GM19240 (cell line): ENCODE data around the gene TMEM231.
"Not testable (repeated sequence)": the region's sequence is repeated elsewhere in the genome, so short reads cannot be mapped to it uniquely, and the experiment has no call there.

ENCODE experiments used
- DNase-seq: peaks from one replicate; pipeline ENCODE4 v3.0.0; 2011; ENCODE audit warnings: low spot score; ENCODE audit not compliant: insufficient read length

The TMEM231 gene

DNA sequence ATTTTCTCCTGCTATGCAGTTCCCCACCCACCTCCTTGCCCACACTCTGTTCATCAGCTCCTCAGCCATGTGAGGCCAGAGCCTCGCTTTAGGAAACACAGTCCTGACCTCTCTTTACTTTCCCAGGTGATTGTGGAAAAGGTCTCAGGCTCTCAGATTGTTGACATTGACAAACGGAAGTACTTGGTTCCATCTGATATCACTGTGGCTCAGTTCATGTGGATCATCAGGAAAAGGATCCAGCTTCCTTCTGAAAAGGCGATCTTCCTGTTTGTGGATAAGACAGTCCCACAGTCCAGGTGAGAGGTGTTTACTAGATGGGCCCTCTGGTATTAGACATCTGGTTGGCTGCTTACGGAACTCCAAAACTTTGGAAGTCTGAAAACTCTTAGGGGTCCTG, 11.9 kb upstream of the TMEM231 start:
- DNase-seq = no peak

DNA sequence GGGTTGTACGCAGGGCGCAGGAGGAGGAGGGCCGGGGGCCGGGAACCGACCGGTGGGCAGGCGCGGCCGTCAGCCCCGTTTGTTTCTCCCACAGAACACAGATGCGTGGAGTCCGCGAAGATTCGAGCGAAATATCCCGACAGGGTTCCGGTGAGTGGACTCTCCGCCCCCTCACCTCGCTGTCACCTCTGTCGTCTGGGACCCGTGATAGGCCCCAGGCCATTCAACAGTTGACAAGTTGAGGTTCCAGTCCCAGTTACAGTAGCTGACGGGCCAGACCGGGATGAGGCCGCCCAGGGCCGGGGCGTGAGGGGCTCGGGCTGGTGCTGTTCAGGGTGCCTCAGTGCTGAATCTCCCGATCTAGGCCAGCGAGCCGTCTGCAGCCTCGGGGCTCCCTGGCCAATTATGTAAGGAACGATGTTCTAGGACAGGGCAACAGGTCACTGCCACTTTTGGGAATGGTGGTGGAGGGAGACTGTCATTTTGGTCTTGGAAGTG, 10.8 kb upstream of the TMEM231 start:
- no peak for DNase-seq

DNA sequence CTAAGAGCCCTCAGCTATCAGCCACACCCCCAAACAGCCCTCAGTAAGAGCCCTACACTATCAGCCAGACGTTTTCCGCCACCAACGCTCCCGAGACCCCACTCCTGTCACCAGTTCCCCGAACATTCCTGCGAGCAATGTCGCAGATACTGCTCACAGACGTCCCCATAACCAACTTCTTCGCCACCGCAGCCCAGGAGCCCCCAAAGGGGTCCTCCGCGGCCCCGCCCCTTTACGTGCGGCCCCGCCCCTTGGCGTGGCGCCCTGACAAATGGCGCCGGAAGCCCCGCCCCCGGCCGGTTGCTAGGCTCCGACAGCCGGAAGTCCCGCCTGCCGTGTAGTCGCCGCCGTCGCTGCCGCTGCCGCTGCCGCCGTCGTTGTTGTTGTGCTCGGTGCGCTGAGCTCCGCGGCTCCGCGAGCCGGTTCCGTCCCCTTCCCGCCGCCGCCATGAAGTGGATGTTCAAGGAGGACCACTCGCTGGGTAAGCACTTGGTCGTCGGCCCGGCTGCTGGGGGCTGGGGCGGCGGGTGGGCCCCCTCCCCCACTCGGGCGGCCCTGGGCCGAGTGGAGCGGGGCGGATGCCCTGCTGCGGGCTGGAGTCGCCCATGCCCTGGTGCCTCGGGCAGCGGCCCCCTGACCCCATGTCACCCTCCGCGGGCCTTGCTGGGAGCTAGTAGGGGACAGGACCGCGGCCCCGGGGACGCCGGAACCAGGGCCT, 10.1 kb upstream of the TMEM231 start, which contains the start of gene GABARAPL2:
GABARAPL2 (plus strand) TSS at position 340 of the 718 bp plus-strand sequence; CDS start at position 448, 108 bp downstream.
- DNase-seq = peak; percentile 64

DNA sequence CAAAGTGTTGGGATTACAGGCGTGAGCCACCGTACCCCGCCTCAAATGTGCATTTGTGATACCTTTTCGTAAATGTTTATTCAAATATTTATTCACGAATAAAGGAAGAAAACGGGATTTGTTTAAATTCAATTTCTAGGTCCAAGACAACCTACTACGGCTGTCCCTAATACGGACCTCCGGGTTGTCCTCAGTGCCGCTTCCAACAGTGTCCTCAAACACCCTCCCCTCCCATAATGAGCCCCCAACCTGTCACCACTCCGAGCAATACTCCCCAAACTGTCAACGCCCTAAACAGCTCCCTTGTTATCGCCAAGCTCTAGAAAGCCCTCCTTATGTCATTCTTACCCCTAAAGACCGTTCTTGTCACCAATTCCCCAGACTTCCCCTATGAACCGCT, 9.6 kb upstream of the TMEM231 start:
- DNase-seq = no peak

DNA sequence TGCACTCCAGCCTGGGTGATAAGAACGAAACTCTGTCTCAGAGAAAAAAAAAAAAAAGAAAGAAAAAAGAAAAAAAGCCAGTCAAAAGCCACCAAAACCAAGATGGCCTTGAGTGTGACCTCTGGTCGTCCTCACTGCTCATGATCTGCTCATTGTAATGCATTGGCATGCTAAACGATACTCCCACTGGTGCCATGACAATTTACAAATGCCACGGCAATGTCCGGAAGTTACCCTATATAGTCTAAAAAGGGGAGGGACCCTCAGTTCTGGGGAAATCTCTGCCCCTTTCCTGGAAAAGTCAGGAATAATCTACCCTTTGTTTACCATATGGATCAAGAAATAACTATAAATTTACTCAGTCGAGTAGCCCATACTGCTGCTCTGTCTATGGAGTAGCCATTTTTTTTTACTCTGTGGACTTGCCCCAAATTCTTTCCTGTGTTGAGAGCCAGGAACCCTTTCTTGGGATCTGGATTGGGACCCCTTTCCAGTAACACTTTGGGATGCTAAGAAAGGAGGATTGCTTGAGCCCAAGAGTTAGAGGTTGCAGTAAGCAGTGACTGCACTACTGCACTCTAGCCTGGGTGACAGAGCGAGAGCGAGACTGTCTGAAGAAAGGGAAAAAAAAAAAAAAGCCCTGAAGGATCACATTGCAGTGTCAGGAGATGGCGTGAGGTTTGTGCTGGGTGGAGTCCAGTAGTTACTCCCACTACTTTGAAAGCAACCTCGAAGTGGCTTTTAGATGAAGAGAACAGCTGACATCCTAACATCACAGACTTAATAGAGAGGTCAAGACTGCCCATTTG, 3.7 kb upstream of the TMEM231 start:
- DNase-seq = no peak

DNA sequence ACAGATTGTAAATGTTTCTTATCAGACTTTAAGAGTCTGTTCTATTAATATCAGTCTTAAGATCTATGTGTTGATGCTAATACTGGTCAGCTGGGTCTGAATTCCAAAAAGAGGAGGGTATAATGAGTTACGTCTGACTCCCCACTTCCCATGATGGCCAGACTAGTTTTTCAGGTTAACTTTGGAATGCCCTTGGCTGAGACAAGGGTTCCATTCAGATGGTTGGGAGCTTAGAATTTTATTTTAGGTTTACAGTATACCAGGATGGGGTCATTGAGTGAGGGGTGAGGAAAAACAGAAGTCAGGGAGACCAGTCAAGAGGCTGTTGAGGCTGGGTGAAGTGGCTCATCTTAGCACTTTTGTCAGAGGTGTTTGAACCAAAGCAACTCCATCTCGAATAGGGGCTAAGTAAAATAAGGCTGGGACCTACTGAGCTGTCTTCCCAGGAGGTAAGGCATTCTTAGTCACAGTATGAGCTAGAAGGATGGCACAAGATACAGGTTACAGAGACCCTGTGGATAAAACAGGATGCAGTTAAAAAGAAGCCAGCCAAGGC, 2.9 kb upstream of the TMEM231 start:
- DNase-seq = no peak

DNA sequence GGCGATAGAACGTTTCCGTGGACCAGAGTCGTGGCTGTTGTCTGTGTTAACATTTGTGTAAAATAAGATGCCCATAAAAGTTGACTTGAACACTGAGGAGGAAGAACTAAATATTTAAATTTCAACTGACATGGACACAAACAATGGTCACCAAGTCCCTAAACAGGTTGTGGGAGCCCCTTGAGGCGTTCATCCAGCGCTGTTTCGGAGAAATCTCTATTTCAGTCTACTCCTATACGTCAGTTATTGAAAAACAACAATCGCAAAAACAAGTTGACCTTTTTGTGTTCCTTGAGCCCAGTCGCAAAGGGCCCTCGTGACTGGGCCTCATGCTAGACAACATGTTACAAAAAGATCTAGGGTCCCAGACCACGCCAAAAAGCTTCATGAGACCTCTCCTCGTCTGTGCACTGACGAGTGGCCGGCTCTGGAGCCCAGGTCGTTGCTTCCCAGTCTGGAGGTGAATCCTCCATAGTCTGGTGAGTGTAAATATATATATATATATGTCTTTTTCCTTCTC, 439 bp upstream of the TMEM231 start:
- DNase-seq = no peak

DNA sequence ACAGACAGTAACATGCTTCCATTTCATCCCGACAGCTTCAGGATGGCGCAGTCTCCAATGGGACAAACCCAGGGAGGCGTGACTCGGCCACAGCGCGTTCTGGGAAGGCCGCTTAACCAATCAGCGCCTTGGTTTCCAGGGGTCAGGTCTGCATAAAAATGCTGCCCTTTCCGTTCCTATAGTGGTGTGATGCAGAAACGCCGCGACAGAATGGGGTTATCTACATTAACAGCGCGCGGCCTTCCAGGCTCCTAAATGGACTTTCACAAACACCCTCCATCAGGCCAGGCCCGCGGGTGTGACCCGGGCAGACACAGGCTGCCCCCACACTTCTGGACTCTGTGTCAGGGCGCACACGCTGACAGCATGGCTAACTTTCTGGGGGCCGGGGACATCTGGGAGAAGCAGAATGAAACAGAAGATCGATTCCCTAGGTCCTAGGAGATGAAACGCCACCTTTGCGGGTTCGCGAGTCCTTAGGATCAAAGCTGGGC, 792 bp downstream of the TMEM231 start:
- no peak for DNase-seq

DNA sequence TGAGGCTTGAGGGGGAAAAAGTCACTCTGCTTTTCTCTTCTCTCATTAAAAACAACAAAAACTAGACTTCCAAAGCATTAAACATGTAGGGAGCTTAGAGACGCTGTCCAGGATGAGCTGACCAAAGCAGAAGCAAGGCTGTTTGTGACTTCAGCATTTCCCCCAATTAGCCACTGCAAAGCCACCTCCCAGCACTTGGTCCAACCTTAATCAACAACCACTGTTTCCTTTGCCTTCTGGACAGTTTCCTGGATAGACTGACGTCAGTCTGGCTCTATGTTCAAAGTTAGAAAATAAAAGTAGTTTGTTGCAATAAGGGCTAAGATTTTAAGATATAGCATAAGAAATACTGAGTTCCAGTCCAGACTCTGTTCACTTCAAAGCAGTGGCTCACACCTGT, 3.1 kb downstream of the TMEM231 start:
- DNase-seq = no peak

DNA sequence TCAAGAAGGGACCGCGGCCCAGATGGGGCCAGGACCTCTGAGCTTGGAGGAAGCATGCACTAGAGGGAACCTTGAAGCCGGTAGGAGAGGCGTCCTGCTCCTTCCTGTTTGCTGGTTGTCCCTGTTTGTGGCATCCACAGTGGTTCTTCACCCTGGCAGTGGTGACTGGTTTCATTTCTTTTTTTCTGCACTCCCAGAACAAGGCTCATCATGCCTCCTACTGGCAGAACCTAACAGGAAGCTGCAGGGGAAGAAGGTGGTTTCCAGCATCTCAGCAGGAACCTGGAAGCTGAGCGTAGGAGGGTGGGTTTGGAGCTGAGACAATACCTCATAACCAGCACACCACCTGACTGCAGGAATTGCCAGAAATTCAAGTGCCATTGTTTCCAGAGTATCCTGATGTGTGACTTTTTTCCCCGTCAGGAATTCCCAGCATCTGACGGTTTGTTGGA, 5.8 kb downstream of the TMEM231 start:
- DNase-seq = peak; percentile 43

DNA sequence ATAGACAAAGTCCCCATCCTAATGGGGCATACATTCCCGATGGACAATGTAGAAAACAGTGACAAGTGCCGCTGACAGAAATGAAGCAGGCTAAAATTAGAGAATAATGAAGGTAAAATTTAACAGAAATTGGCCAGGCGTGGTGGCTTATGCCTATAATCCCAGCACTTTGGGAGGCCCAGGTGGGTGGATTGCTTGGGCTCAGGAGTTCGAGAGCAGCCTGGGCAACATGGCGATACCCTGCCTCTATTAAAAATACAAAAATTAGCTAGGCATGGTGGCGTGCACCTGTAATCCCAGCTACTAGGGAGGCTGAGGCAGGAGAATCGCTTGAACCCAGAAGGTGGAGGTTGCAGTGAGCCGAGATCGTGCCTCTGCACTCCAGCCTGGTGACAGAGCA, 7.6 kb downstream of the TMEM231 start:
- not testable (repeated sequence) for DNase-seq

DNA sequence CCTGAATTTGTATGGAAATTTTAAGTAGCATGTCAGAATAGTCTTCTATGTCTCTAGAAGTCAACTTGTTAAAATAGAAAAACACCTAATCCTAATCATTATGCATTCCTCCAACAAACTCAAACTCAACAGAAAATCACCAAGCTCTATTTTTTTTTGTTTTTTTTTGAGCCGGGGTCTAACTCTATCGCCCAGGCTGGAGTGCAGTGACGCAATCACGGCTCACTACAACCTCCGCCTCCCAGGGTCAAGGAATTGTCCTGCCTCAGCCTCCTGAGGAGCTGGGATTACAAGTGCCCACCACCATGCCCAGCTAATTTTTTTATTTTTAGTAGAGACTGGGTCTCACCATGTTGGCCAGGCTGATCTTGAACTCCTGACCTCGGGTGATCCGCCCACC, 9.8 kb downstream of the TMEM231 start:
- DNase-seq = no peak

DNA sequence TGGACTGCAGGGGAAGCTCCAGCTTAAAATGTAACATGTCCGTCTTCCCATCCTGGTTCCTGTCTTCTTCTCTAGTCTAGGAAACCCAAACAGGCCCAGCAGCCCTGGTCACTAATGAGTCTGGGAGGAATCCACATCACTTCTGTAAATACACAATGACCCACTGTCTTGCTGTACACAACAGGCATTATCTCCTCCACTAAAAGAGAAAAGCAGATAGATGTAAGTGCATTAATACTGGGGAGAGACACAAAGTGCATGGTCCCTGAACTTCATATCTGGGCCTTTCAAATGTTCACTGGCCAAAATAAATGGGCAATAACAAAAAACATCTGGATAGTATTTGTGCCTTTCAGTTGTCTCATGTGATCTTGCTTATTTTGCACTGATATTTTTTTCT, 10.2 kb downstream of the TMEM231 start:
- not testable (repeated sequence) for DNase-seq

DNA sequence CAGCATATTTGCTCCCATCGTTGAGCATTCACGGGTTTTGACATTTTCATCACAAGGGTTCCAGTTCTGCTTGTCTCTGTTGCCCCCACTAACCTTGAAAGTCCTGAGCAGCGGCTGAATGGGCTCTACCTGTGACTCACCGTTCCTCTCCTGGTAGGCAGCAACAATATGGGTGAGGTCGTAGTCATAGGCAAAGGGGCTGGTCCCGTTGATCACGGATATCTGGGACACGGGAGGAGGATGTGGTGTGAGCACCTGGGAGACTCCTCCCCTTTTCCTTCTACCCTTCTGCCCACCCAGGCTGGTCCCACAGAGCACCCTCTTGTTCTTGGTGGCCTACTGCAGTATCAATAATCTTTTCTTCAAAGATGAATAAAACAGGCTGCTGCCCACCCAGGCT, 13.6 kb downstream of the TMEM231 start:
- DNase-seq = not testable (repeated sequence)

DNA sequence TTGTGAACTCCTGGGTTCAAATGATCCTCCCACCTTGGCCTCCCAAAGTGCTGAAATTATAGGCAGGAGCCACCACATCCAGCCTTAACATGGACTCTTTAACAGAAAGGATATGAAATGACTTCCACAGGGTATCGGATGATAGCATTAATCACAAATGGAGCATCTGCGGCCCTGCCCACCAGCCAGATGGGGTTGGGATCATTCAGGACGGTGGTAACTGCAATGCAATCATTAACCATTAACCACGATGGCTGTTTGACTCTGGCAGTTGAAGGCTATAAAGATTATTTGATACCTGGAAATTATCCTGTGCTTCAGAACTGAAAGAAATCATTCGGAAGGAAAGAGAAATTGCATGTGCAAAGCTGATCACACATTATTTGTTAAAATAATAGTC, 14.8 kb downstream of the TMEM231 start:
- DNase-seq = no peak

DNA sequence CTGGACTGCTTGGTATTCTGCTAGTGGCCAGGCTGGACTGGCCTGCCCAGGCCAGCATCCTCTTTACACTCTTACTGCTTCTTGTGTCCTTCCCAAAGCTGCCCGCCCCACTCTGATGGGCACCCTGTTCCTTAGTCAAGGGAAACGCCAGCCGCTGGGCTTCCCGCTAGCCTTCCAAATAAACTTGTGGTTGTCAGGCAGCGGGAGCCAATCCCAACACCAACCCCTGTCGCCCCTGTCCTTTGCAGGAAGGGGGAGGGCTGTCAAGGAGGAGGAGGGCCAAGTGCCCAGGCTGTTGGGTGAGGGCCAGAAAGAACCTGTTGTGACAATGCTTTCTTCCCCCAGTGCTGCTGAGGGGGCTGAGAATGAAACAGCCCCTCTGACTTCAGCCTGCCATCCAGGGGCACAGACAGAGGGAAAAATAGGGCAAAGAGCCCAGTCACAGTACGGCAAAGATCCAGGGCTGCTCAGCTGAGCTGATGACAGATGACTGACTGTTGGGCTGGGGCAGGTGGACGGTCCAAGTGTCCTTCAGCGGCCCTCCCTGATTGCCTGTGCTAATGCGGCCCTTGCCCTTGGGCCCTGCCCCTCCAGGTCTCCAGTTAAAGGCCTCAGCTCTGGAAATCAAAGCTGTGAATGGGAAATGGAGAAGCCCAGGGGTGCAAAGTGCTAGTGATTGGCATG, 17.0 kb downstream of the TMEM231 start:
- not testable (repeated sequence) for DNase-seq

DNA sequence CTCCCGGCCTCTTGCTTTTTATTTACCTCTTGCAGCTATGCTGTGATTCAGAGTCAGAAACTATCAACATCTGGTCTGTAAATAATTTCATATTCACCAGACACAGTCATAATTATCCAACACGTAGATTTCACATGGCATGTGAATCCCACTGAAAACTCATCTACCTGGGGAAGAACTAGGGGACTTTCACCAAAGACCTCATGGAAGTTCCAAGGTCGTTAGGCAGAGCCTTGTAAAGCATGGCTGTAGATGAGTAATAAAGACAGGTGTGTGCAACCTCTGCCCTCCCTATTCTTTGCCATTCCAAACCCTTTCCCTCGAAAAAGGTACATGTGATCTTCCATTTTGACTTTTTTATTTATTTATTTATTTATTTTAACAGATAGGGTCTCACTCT, 18.3 kb downstream of the TMEM231 start:
- DNase-seq = no peak

DNA sequence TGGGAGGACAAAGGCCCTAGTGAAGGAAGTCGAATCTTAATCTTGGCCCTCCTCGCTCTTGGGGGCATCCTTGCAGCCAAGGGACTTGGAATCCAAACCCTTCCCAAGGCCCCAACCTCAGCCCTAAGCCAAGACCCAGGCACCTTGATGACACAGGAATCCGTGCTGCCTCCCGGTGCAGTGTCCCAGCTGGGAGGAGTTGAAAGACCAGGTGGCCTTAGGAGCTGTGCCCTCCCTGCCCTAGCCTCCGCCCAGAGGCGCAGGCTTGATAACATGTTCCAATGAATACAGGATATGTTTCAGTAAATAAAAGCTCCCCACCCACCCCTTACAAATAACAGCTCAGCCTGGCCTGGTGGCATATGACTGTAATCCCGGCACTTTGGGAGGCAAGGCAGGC, 20.2 kb downstream of the TMEM231 start, which contains the start of gene CHST5:
CHST5 (minus strand) TSS at position 208 of the 400 bp plus-strand sequence. CDS start 5,724 bp downstream, outside the sequence.
- DNase-seq = no peak

DNA sequence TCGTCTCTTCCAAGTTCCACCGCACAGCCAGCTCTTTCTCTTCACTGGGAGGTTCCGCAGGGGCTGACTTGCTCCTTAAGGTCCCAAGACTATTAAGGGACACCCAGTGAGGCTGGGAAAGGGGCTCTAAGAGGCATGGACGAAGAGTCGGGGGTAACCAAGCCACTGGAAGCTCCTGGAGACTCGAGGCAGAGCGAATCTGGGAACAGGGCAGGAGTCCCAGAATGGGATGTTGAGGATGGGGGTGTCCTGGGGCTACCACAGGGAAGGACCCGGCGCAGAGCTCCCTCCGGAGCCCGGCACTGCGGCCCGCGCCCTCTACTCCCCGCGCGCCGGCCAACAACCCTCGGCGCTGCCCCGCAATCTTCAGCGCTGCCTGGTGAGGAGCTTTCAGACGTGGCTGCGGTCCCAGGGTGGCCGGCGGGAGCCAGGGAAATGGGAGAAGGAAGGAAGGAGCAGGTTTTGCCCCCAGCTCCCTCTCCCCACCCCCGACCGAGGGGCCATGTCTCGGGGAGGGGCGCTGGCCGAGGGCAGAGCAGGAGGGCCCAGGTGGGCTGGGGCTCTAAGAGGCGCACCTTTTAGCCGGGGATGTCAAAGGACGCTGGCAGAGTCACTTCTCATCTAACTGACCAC, 20.7 kb downstream of the TMEM231 start:
- DNase-seq = no peak

DNA sequence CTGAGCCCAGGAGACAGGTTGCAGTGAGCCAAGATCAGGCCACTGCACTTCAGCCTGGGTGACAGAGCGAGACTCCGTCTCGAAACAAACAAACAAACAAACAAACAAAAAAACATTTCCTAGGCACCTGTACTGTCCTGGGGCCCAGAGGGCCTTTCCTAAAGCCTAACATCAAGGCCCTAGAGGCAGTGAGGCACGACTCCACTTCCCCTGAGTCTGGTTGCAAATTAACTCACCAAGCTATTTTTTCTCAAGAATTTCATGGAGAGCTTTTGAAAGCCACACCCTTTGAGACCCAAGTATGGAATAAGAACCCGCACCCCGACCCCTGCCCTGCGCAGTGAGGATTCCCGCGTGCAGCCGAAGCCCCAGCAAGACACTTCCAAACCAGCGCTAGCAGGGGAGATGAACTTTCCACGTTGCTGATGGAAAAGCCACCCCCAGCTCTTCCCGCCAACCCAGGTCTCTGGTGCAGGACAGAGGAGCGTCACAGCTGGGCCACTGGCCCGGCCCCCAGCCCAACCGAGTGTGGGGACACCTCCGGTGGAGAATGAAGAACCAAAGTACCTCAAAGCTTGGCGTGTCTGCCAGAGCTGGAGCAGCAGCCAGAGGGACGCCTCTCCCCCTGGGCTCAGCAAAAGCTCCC, 21.4 kb downstream of the TMEM231 start:
- no peak for DNase-seq
